Prostate gland (tissue), 2 donors: ENCODE results near the gene CYP17A1. TPM values are rescaled to one million over a fixed set of nuclear protein-coding genes. Genes with fewer than 3 reads are reported as not detected.
"Not testable (repeated sequence)": the region's sequence is repeated elsewhere in the genome, so short reads cannot be mapped to it uniquely, and the experiment has no call there.

ENCODE experiments used
- DNase-seq: peaks from one replicate; pipeline ENCODE4 v3.0.0-alpha.2; 2019; ENCODE audit warnings: low spot score
- H3K27ac ChIP-seq, 2 donors: fragments of 200-600 bp; sonication (generic); 2 replicates each; pipeline ENCODE4 v1.5.1; 2017 to 2019
- H3K27me3 ChIP-seq: fragments of 200-600 bp; sonication (generic); replicated peaks from 2 replicates; pipeline ENCODE4 v1.5.1; 2019; ENCODE audit not compliant: insufficient read depth
- H3K36me3 ChIP-seq, 2 donors: fragments of 200-600 bp; sonication (generic); 1 replicate in 1 of 2; 2 replicates in 1 of 2; pipeline versions ENCODE4 v1.5.1 to v1.8.1; 2017 to 2019
- H3K4me1 ChIP-seq: fragments of 200-600 bp; sonication (generic); replicated peaks from 2 replicates; pipeline ENCODE4 v1.5.1; 2019
- H3K4me3 ChIP-seq, 2 donors: fragments of 200-600 bp; sonication (generic); 2 replicates each; pipeline ENCODE4 v1.5.1; 2017 to 2019
- H3K9me3 ChIP-seq: fragments of 200-600 bp; sonication (generic); 2 replicates; pipeline ENCODE4 v1.5.1; 2017
- CTCF ChIP-seq, 4 experiments: fragments of 200-600 bp in 2 of 4; fragments of 450-650 bp in 2 of 4; sonication (generic) in 2 of 4; IDR thresholded peaks; 1 replicate in 3 of 4; 2 replicates in 1 of 4; pipeline ENCODE4 v1.5.1; 2016 to 2019; ENCODE audit warnings: antibody characterized with exemption in 4 of 4, mild to moderate bottlenecking in 2 of 4, moderate library complexity in 2 of 4
- POLR2A ChIP-seq: fragments of 450-650 bp; IDR thresholded peaks from one replicate; pipeline ENCODE4 v1.6.1; 2016; ENCODE audit warnings: antibody characterized with exemption, mild to moderate bottlenecking
- POLR2AphosphoS5 ChIP-seq: sonication (generic); formaldehyde crosslinking; IDR thresholded peaks from one replicate; pipeline ENCODE4 v1.6.1; 2017; ENCODE audit warnings: antibody characterized with exemption
- WGBS: methylation state at CpG from one replicate; pipeline ENCODE4 v1.1.5; 2018; 5-methylcytosine and 5-hydroxymethylcytosine counted together
- intact Hi-C: fragments of 100-400 bp; cut with DNase I; formaldehyde crosslinking; loops from one replicate; pipeline ENCODE4 v1.14.2; 2022
- total RNA-seq, 2 donors: library from RNA; depleted of rRNA; stranded (reverse); fragments of >200 nt; gene quantifications; one replicate each; pipeline ENCODE4 v1.1.0, GENCODE V29; 2016

CYP17A1 gene
- total RNA-seq, 2 donors from 2014 or later = 12.8 TPM; not detected in 1

DNA sequence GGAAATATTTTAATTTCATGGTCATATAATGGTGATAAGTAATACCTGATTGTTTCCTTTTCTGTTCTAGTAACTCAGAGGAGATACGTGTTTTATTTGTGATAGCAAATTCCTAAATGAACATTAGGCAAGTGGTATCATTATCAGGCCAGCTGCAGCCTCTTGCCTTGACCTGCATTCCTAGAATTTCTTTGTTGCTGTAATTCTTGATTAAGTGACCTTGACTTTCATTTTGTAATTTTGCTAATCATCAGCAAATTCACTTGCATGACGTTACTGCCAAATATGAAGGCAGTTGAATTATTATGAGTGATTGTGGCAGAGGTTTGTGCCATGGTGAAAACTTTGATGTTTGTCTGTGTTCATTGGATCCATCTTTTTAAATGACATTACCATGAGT is 26.4 kb upstream of the CYP17A1 start:
- intact Hi-C loops = no loop called here
- no peaks in the 10 kb centered on the region for H3K4me1 ChIP-seq
- no peaks in the 10 kb centered on the region for H3K36me3 ChIP-seq
- H3K9me3 ChIP-seq = no peaks in the 10 kb centered on the region
- 75% methylated on average over 2 of the region's 2 CpGs for WGBS
- H3K27ac ChIP-seq = no peak overlapping the region
- DNase-seq = no peak
- H3K27me3 ChIP-seq = no peaks in the 10 kb centered on the region
- no peak for TF ChIP-seq CTCF (IDR thresholded peaks at IDR 0.05)
- no peak for TF ChIP-seq POLR2A
- TF ChIP-seq POLR2AphosphoS5 = no peak
- no peak overlapping the region for H3K4me3 ChIP-seq

DNA sequence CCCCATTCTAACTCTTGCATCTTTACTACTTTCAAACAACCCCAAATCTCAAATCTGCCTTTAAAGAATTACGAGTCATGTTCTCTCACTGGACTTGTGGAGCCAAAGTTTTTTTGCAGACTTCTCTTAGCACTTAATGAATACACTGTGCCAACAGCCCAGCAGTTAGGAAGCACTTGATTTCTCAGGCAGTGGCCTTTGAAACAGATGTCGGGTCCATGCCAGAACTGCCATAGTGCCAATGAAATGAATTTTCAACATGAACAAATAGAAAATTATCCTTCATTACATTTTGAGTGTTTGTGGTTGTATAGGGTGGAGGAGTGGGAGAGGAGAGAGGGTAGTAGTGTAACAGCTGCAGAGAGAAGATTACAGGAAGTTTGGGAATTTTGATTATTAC is 22.7 kb upstream of the CYP17A1 start:
- intact Hi-C loops = no loop called here
- Histone ChIP-seq H3K27ac (no peak overlapping the region), H3K9me3 (no peaks in the 10 kb centered on the region), H3K27me3 (no peaks in the 10 kb centered on the region), H3K4me3 (no peak overlapping the region), H3K36me3 (no peaks in the 10 kb centered on the region), H3K4me1 (no peaks in the 10 kb centered on the region)
- 81% methylated on average over 2 of the region's 2 CpGs for WGBS
- no peak for DNase-seq
- TF ChIP-seq POLR2A = no peak
- TF ChIP-seq CTCF (IDR thresholded peaks at IDR 0.05) = no peak
- TF ChIP-seq POLR2AphosphoS5 = no peak

DNA sequence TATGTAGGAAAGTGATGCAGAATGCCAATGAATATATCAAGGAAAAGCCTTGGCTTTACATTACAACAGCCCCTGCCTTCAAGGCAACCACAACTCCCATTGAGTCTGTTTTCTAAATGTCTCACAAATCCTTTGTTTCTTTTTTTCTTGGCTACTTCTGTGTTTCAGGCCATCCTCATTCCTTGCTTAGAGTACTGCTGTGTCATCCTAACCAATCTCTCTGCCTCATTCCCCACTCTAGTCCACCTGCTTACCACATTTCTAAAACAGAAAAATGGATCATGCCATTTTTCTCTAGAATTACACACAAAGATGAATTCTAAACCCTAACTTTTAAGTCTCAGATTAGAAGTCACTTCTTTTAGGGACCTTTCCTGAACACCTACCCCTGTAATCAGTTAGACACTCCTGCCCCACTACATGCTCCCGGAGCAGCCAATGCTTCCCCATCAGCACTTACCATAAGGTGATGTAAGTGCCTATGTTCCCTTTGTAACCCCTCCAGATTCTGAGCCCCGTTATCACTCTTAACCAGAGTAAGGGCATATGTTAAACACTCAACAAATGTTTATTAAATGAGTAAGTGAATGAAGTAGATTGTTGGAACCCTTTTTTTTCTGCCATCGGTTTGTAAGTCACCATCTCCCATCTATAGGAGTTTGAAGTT is 19.7 kb upstream of the CYP17A1 start:
- no peak overlapping the region for H3K27ac ChIP-seq
- H3K4me3 ChIP-seq = no peak overlapping the region
- DNase-seq = no peak
- H3K27me3 ChIP-seq = no peaks in the 10 kb centered on the region
- 85% methylated on average over 3 of the region's 3 CpGs for WGBS
- no peak for TF ChIP-seq POLR2AphosphoS5
- intact Hi-C loops = no loop called here
- H3K4me1 ChIP-seq = no peaks in the 10 kb centered on the region
- no peaks in the 10 kb centered on the region for H3K9me3 ChIP-seq
- H3K36me3 ChIP-seq = no peaks in the 10 kb centered on the region

- intact Hi-C loops, H3K4me1 ChIP-seq, H3K27me3 ChIP-seq, H3K36me3 ChIP-seq, H3K27ac ChIP-seq, DNase-seq, H3K4me3 ChIP-seq, H3K9me3 ChIP-seq: not testable (repeated sequence)
- WGBS = 77% methylated on average over 11 of the region's 11 CpGs
Observed at GRCh38 chr10:102855731-102856436, 18.7 kb upstream of the CYP17A1 start.

DNA sequence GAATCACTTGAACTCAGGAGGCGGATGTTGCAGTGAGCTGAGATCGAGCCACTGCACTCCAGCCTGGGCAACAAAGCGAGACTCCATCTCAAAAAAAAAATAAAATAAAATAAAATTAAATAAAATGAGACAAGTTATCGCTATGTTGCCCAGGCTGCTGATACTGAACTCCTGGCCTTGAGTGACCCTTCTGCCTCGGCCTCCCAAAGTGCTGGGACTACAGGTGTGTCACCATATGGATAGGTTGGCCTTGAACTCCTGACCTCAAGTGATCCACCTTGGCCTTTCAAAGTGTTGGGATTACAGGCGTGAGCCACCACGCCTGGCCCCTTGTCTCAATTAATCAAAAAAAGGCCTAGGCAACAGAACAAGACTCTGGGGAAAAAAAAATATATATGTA is 16.0 kb upstream of the CYP17A1 start:
- H3K27ac ChIP-seq, H3K27me3 ChIP-seq, DNase-seq, intact Hi-C loops, H3K36me3 ChIP-seq, H3K4me3 ChIP-seq, H3K9me3 ChIP-seq, H3K4me1 ChIP-seq: not testable (repeated sequence)
- WGBS = 98% methylated on average over 7 of the region's 7 CpGs

- intact Hi-C loops = no loop called here
- H3K4me1 ChIP-seq = no peaks in the 10 kb centered on the region
- no peak for DNase-seq
- H3K9me3 ChIP-seq = no peaks in the 10 kb centered on the region
- H3K4me3 ChIP-seq = no peak overlapping the region
- H3K27me3 ChIP-seq = no peaks in the 10 kb centered on the region
- H3K36me3 ChIP-seq = no peaks in the 10 kb centered on the region
- no peak overlapping the region for H3K27ac ChIP-seq
- TF ChIP-seq POLR2AphosphoS5 = no peak
- TF ChIP-seq POLR2A = no peak
- TF ChIP-seq CTCF (IDR thresholded peaks at IDR 0.05) = no peak
- WGBS = 79% methylated on average over 9 of the region's 9 CpGs
Observed at GRCh38 chr10:102850025-102850518, 12.9 kb upstream of the CYP17A1 start.
